Mucosa of descending colon (tissue), 3 donors: ENCODE data around the gene NUAK2. TPM values are rescaled to one million over a fixed set of nuclear protein-coding genes. Genes with fewer than 3 reads are reported as not detected.

Experiments used
- ATAC-seq: fragments of 200-7000 bp; cut with Tn5 transposase; one replicate; pipeline ENCODE4 v1.9.1; 2020; ENCODE audit warnings: mild to moderate bottlenecking, moderate library complexity
- DNase-seq, 3 donors: peaks; one replicate each; pipeline ENCODE4 v3.0.0-alpha.2; 2020
- H3K36me3 ChIP-seq: fragments of 200-600 bp; one replicate; pipeline ENCODE4 v1.8.0; 2021; ENCODE audit warnings: low read depth, mild to moderate bottlenecking
- H3K4me1 ChIP-seq: fragments of 200-600 bp; one replicate; pipeline ENCODE4 v1.8.0; 2021; ENCODE audit warnings: low read depth, mild to moderate bottlenecking
- H3K4me3 ChIP-seq: fragments of 200-600 bp; one replicate; pipeline ENCODE4 v1.8.0; 2021; ENCODE audit warnings: mild to moderate bottlenecking
- H3K9me3 ChIP-seq: fragments of 200-600 bp; one replicate; pipeline ENCODE4 v1.8.0; 2021; ENCODE audit warnings: mild to moderate bottlenecking
- CTCF ChIP-seq: fragments of 200-600 bp; IDR thresholded peaks from one replicate; pipeline ENCODE4 v1.8.0; 2022; ENCODE audit warnings: antibody characterized with exemption, mild to moderate bottlenecking
- intact Hi-C, 2 donors: fragments of 100-400 bp; cut with DNase I in 1 of 2; cut with micrococcal nuclease in 1 of 2; formaldehyde crosslinking; loops; one replicate each; pipeline versions ENCODE4 v1.11.0 to v1.11.1; 2022; cut with DNase I, micrococcal nuclease
- total RNA-seq, 3 donors: library from RNA; stranded (reverse); fragmentation: NEBNext Ultra II Directional in 2 of 3; extraction: Animal tissue kit (Norgen Biotek cat#: 25700) in 2 of 3; gene quantifications; one replicate each; pipeline versions ENCODE4 v1.2.1 to v1.2.4, GENCODE V29; 2021 to 2023
- donor health status: DM: no; HTN: no; CAD: no; lungs with moderate emphysema.
- donor health status: DM: no; HTN: no; CAD: no.
- donor health status: DM: no; HTN: yes; CAD: no.

NUAK2 gene
- total RNA-seq, 3 donors from 2014 or later: 16.5 to 50.8 (median 29.5) TPM

- no peak for TF ChIP-seq CTCF
- H3K36me3 ChIP-seq: no peaks in the 10 kb centered on the region
- ATAC-seq (peak; percentile 91), DNase-seq (peak; percentile 81 to 93 (median 86))
- H3K4me3 ChIP-seq: no peak overlapping the region
- intact Hi-C loops: no loop called here
- H3K4me1 ChIP-seq: peaks cover 13% of the 10 kb centered on the region
- H3K9me3 ChIP-seq: no peaks in the 10 kb centered on the region
These were observed 33.5 kb upstream of the NUAK2 start for GRCh38 chr1:205355075-205355453.

GRCh38 chr1:205354259-205355074, 32.9 kb upstream of the NUAK2 start:
- DNase-seq: peak in 1 of 3 donors; percentile 83
- H3K4me1 ChIP-seq: peaks cover 13% of the 10 kb centered on the region
- H3K9me3 ChIP-seq: no peaks in the 10 kb centered on the region
- TF ChIP-seq CTCF: peak; percentile 78
- H3K36me3 ChIP-seq: no peaks in the 10 kb centered on the region
- intact Hi-C loops: loop anchor here in 1 of 2 donors (5.0 kb wide), 1 partner anchor 133 kb away; no protein-coding TSS in a partner anchor
- no peak overlapping the region for H3K4me3 ChIP-seq
- peak; percentile 40 for ATAC-seq

- ATAC-seq (no peak), DNase-seq (no peak)
- TF ChIP-seq CTCF: no peak
- no peaks in the 10 kb centered on the region for H3K36me3 ChIP-seq
- intact Hi-C loops: loop anchor here in 1 of 2 donors (5.0 kb wide), 1 partner anchor 134 kb away; no protein-coding TSS in a partner anchor
- H3K4me3 ChIP-seq: no peak overlapping the region
- no peaks in the 10 kb centered on the region for H3K9me3 ChIP-seq
- peaks cover 13% of the 10 kb centered on the region for H3K4me1 ChIP-seq
These were observed 32.1 kb upstream of the NUAK2 start for GRCh38 chr1:205353612-205354011.

- H3K9me3 ChIP-seq: no peaks in the 10 kb centered on the region
- no peak for ATAC-seq
- peaks cover 13% of the 10 kb centered on the region for H3K4me1 ChIP-seq
- H3K4me3 ChIP-seq: no peak overlapping the region
- H3K36me3 ChIP-seq: no peaks in the 10 kb centered on the region
- TF ChIP-seq CTCF: no peak
- no peak for DNase-seq
- intact Hi-C loops: loop anchor here in 1 of 2 donors (5.0 kb wide), 1 partner anchor 134 kb away; no protein-coding TSS in a partner anchor
These were observed 31.6 kb upstream of the NUAK2 start for GRCh38 chr1:205353191-205353590.

- DNase-seq (peak; percentile 78 to 80 (median 80)), ATAC-seq (peak; percentile 78)
- H3K9me3 ChIP-seq: no peaks in the 10 kb centered on the region
- no peak overlapping the region for H3K4me3 ChIP-seq
- H3K4me1 ChIP-seq: peaks cover 13% of the 10 kb centered on the region
- intact Hi-C loops: loop anchor here in 1 of 2 donors (5.0 kb wide), 1 partner anchor 135 kb away; no protein-coding TSS in a partner anchor
- H3K36me3 ChIP-seq: no peaks in the 10 kb centered on the region
- TF ChIP-seq CTCF: no peak
These were observed 30.6 kb upstream of the NUAK2 start for GRCh38 chr1:205351984-205352713.
